Hepatocyte (in vitro differentiated cells): ENCODE results near the gene CHKA. TPM values are rescaled to one million over a fixed set of nuclear protein-coding genes. Genes with fewer than 3 reads are reported as not detected.

Experiments used
- DNase-seq: peaks from one replicate; pipeline ENCODE4 v3.0.0-alpha.2; 2016; ENCODE audit warnings: low spot score
- H2AFZ ChIP-seq: fragments of 200-600 bp; sonication (generic); 2 replicates; pipeline ENCODE4 v1.6.0; 2016; ENCODE audit warnings: antibody characterized with exemption, mild to moderate bottlenecking
- H3K27ac ChIP-seq: fragments of 200-600 bp; sonication (generic); 2 replicates; pipeline ENCODE4 v1.5.1; 2016; ENCODE audit warnings: mild to moderate bottlenecking
- H3K27me3 ChIP-seq: fragments of 200-600 bp; sonication (generic); 2 replicates; pipeline ENCODE4 v1.6.1; 2016
- H3K36me3 ChIP-seq: fragments of 200-600 bp; sonication (generic); replicated peaks from 2 replicates; pipeline ENCODE4 v1.5.1; 2016; ENCODE audit warnings: low read depth; ENCODE audit not compliant: insufficient read depth
- H3K4me1 ChIP-seq: fragments of 200-600 bp; sonication (generic); 2 replicates; pipeline ENCODE4 v1.5.1; 2016; ENCODE audit warnings: mild to moderate bottlenecking, moderate library complexity; ENCODE audit not compliant: insufficient read depth
- H3K4me2 ChIP-seq: fragments of 200-600 bp; sonication (generic); 2 replicates; pipeline ENCODE4 v1.6.0; 2016
- H3K4me3 ChIP-seq: fragments of 200-600 bp; sonication (generic); 2 replicates; pipeline ENCODE4 v1.5.1; 2016; ENCODE audit warnings: mild to moderate bottlenecking
- H3K79me2 ChIP-seq: fragments of 200-600 bp; sonication (generic); 2 replicates; pipeline ENCODE4 v1.6.0; 2017; ENCODE audit warnings: mild to moderate bottlenecking
- H3K9me2 ChIP-seq: fragments of 200-600 bp; sonication (generic); replicated peaks from 2 replicates; pipeline ENCODE4 v1.6.0; 2017; ENCODE audit warnings: mild to moderate bottlenecking; ENCODE audit not compliant: insufficient read depth
- H3K9me3 ChIP-seq: fragments of 200-600 bp; sonication (generic); 2 replicates; pipeline ENCODE4 v1.5.1; 2016; ENCODE audit warnings: low read depth, mild to moderate bottlenecking
- H4K20me1 ChIP-seq: fragments of 200-600 bp; sonication (generic); 2 replicates; pipeline ENCODE4 v1.6.0; 2016; ENCODE audit warnings: mild to moderate bottlenecking; ENCODE audit not compliant: insufficient read depth, poor library complexity, severe bottlenecking
- EZH2 ChIP-seq: fragments of 200-600 bp; sonication (generic); IDR thresholded peaks from 2 replicates; pipeline ENCODE4 v1.6.1; 2016; ENCODE audit warnings: antibody characterized with exemption, mild to moderate bottlenecking, borderline replicate concordance
- EZH2phosphoT487 ChIP-seq: fragments of 200-600 bp; sonication (generic); IDR thresholded peaks from one replicate; pipeline ENCODE4 v1.6.1; 2018; ENCODE audit warnings: antibody characterized with exemption, mild to moderate bottlenecking, low read depth, moderate library complexity; ENCODE audit not compliant: unreplicated experiment, severe bottlenecking
- WGBS: methylation state at CpG from one replicate; pipeline ENCODE4 v1.1.6; 2016; ENCODE audit warnings: low lambda C conversion rate; ENCODE audit errors: missing lambda C conversion rate; 5-methylcytosine and 5-hydroxymethylcytosine counted together
- polyA plus RNA-seq: library from polyadenylated mRNA; unstranded; fragments of >200 nt; fragmentation: Nextera tagmentation; extraction: Ambion mirVana; gene quantifications from 2 replicates; pipeline ENCODE4 v1.2.1, GENCODE V29; 2016
- total RNA-seq: library from RNA; depleted of rRNA; stranded (reverse); fragments of >200 nt; gene quantifications from 2 replicates; pipeline ENCODE4 v1.2.3, GENCODE V29; 2014
- TF ChIP-seq, protein P1 (sequence below): fragments of 200-600 bp; sonication (generic); IDR thresholded peaks from 2 replicates; pipeline ENCODE4 v1.5.1; 2016; ENCODE audit warnings: antibody characterized with exemption, mild to moderate bottlenecking; ENCODE audit not compliant: poor library complexity

The CHKA gene
- total and polyA plus RNA-seq, 2 experiments from 2014 or later, result 70.0 to 117 TPM

DNA sequence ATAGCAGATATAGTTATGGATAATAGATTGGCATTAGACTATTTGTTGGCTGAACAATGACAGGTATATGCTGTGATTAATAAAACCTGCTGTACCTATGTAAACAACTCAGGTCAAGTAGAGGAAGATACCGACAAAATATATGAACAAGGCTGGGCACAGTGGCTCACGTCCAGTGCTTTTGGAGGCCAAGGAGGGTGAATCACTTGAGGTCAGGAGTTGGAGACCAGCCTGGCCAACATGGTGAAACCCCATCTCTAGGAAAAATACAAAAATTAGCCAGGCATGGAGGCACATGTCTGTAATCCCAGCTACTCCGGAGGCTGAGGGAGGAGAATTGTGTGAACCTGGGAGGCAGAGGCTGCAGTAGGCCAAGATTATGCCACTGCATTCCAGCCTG is 14.0 kb upstream of the CHKA start:
- H3K9me2 ChIP-seq, result no peaks in the 10 kb centered on the region
- DNase-seq, result no peak
- H3K27me3 ChIP-seq, result no peaks in the 10 kb centered on the region
- no peaks in the 10 kb centered on the region for H4K20me1 ChIP-seq
- peaks cover 14% of the 10 kb centered on the region for H3K4me1 ChIP-seq
- no peaks in the 10 kb centered on the region for H3K9me3 ChIP-seq
- H3K4me3 ChIP-seq, result no peak overlapping the region
- no peaks in the 10 kb centered on the region for H3K36me3 ChIP-seq
- no peak overlapping the region for H3K27ac ChIP-seq
- no peaks in the 10 kb centered on the region for H3K79me2 ChIP-seq
- TF ChIP-seq EZH2, result no peak
- TF ChIP-seq, protein P1, sequence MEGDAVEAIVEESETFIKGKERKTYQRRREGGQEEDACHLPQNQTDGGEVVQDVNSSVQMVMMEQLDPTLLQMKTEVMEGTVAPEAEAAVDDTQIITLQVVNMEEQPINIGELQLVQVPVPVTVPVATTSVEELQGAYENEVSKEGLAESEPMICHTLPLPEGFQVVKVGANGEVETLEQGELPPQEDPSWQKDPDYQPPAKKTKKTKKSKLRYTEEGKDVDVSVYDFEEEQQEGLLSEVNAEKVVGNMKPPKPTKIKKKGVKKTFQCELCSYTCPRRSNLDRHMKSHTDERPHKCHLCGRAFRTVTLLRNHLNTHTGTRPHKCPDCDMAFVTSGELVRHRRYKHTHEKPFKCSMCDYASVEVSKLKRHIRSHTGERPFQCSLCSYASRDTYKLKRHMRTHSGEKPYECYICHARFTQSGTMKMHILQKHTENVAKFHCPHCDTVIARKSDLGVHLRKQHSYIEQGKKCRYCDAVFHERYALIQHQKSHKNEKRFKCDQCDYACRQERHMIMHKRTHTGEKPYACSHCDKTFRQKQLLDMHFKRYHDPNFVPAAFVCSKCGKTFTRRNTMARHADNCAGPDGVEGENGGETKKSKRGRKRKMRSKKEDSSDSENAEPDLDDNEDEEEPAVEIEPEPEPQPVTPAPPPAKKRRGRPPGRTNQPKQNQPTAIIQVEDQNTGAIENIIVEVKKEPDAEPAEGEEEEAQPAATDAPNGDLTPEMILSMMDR, result no peak
- TF ChIP-seq EZH2phosphoT487, result no peak
- H3K4me2 ChIP-seq, result no peak overlapping the region
- WGBS, result 96% methylated on average over 3 of the region's 3 CpGs
- H2AFZ ChIP-seq, result no peak overlapping the region

DNA sequence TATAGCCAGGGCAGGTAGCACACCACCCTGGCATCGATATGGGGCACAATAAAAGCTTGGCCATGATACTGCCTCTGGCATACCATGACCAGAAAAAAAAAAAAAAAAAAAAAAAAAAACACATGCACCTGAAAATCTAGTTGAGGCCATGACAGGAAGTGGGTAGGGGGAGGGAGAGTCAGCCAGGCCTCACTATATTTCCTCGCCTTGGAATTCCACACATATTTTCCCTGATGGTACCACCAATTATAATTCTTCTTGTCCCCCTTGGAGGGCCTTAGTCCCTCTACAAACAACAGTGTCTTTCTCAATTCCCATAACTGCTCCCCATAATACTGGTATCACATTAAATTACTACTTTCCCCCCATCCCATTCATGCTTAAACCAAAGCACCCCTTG is 12.6 kb upstream of the CHKA start:
- no peaks in the 10 kb centered on the region for H3K36me3 ChIP-seq
- no peak overlapping the region for H3K4me3 ChIP-seq
- no peak overlapping the region for H3K27ac ChIP-seq
- WGBS, result 73% methylated on average over 2 of the region's 2 CpGs
- no peak for DNase-seq
- H3K4me1 ChIP-seq, result peaks cover 14% of the 10 kb centered on the region
- H3K9me3 ChIP-seq, result no peaks in the 10 kb centered on the region
- no peaks in the 10 kb centered on the region for H3K27me3 ChIP-seq
- no peak overlapping the region for H2AFZ ChIP-seq
- H4K20me1 ChIP-seq, result no peaks in the 10 kb centered on the region
- no peak overlapping the region for H3K4me2 ChIP-seq
- TF ChIP-seq, protein P1, result no peak
- no peak for TF ChIP-seq EZH2phosphoT487
- no peak for TF ChIP-seq EZH2
- no peaks in the 10 kb centered on the region for H3K9me2 ChIP-seq
- H3K79me2 ChIP-seq, result no peaks in the 10 kb centered on the region

DNA sequence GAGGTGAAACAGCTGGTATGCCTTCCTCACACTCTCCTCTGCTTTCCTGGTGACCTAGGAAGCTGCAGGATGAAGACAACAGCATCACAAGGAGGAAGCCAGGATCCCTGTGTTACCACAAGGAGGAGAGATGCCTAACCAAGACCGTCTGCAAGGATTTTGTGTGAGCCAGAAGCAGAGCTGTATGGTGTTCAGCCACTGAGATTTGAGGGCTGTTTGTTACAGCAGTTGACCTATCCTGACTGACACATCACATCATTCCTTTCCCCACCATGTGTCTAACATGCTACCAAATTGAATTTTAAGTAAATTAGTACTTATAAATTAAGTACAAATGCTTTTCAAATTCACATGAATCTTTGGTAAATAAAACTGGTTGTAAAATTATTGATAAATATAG is 8.9 kb upstream of the CHKA start:
- TF ChIP-seq EZH2phosphoT487, result no peak
- TF ChIP-seq EZH2, result no peak
- TF ChIP-seq, protein P1, result no peak
- 80% methylated on average over 1 of the region's 1 CpG for WGBS
- Histone ChIP-seq H3K27ac (peak overlapping the region; percentile 93), H3K27me3 (no peaks in the 10 kb centered on the region), H3K9me2 (no peaks in the 10 kb centered on the region), H3K9me3 (no peaks in the 10 kb centered on the region), H3K79me2 (no peaks in the 10 kb centered on the region), H3K4me1 (peaks cover 16% of the 10 kb centered on the region), H2AFZ (no peak overlapping the region), H4K20me1 (no peaks in the 10 kb centered on the region), H3K4me3 (no peak overlapping the region), H3K36me3 (no peaks in the 10 kb centered on the region), H3K4me2 (no peak overlapping the region)
- no peak for DNase-seq
